A673 (cell line): ENCODE measurements around the gene MIF. TPM values are rescaled to one million over a fixed set of nuclear protein-coding genes. Genes with fewer than 3 reads are reported as not detected.

ENCODE experiments used
- BruUV-seq: library from RNA; stranded (reverse); fragments of 400-500 nt; replicated peaks from 2 replicates; lab custom pipeline; 2021; lab: Mats Ljungman, UMichigan
- CTCF ChIA-PET: fragments of 300-600 bp; sonication (Branson Sonifier 250); formaldehyde crosslinking; loops from one replicate; lab custom pipeline; 2022; ENCODE audit warnings: antibody characterized with exemption; lab: Charles Lee
- POLR2A ChIA-PET: fragments of 300-600 bp; sonication (Branson Sonifier 250); formaldehyde crosslinking; loops from one replicate; lab custom pipeline; 2022; ENCODE audit warnings: antibody characterized with exemption; ENCODE audit not compliant: low non-redundant PET; lab: Charles Lee
- DNase-seq: peaks from one replicate; pipeline ENCODE4 v3.0.0-alpha.2; 2015; ENCODE audit warnings: low spot score
- H3K27ac ChIP-seq: fragments of 200-600 bp; sonication (generic); 2 replicates; pipeline ENCODE4 v1.5.1; 2016; ENCODE audit warnings: mixed run types, low read depth, mild to moderate bottlenecking, mixed read lengths, antibody characterized with exemption, low read length; ENCODE audit not compliant: poor library complexity, severe bottlenecking
- H3K27me3 ChIP-seq: fragments of 200-600 bp; sonication (generic); replicated peaks from 2 replicates; pipeline ENCODE4 v1.6.1; 2017; ENCODE audit warnings: mixed run types, low read depth, mild to moderate bottlenecking, mixed read lengths, antibody characterized with exemption, low read length; ENCODE audit not compliant: insufficient read depth, poor library complexity
- H3K36me3 ChIP-seq: fragments of 200-600 bp; sonication (generic); 2 replicates; pipeline ENCODE4 v1.6.1; 2016; ENCODE audit warnings: mixed run types, mild to moderate bottlenecking, mixed read lengths, antibody characterized with exemption, low read length; ENCODE audit not compliant: insufficient read depth, poor library complexity, severe bottlenecking
- H3K4me1 ChIP-seq: fragments of 200-600 bp; sonication (generic); 2 replicates; pipeline ENCODE4 v1.6.1; 2017; ENCODE audit warnings: mixed run types, mild to moderate bottlenecking, mixed read lengths, antibody characterized with exemption, low read length; ENCODE audit not compliant: insufficient read depth, poor library complexity, severe bottlenecking
- H3K4me3 ChIP-seq: fragments of 200-600 bp; sonication (generic); 2 replicates; pipeline ENCODE4 v1.5.1; 2016; ENCODE audit warnings: low read depth, mixed run types, mild to moderate bottlenecking, mixed read lengths, low read length; ENCODE audit not compliant: poor library complexity, severe bottlenecking
- H3K9me3 ChIP-seq: fragments of 200-600 bp; sonication (generic); 2 replicates; pipeline ENCODE4 v1.6.1; 2016; ENCODE audit warnings: mixed run types, low read depth, mild to moderate bottlenecking, mixed read lengths, antibody characterized with exemption, low read length; ENCODE audit not compliant: poor library complexity, severe bottlenecking
- CTCF ChIP-seq: fragments of 300-800, 200-600 bp; sonication (generic); conservative IDR thresholded peaks from 2 replicates; pipeline ENCODE4 v1.5.1; 2017; ENCODE audit warnings: low read depth, mild to moderate bottlenecking, antibody characterized with exemption, low read length, moderate library complexity, mixed read lengths
- EZH2 ChIP-seq: fragments of 200-600 bp; sonication (generic); IDR thresholded peaks from 2 replicates; pipeline ENCODE4 v1.6.1; 2017; ENCODE audit warnings: borderline replicate concordance, low read depth, mild to moderate bottlenecking, mixed read lengths, antibody characterized with exemption, low read length; ENCODE audit not compliant: poor library complexity, severe bottlenecking
- intact Hi-C: fragments of 100-400 bp; cut with micrococcal nuclease; formaldehyde crosslinking; loops from one replicate; pipeline ENCODE4 v1.10.0; 2022; ENCODE audit not compliant: unreplicated experiment
- total RNA-seq: library from RNA; stranded (reverse); gene quantifications from 2 replicates; pipeline ENCODE4 v1.2.3, GENCODE V29; 2021

The MIF gene
- total RNA-seq, 1 experiment from 2014 or later: 802 TPM

- H3K4me3 ChIP-seq: no peak overlapping the region
- ChIA-PET POLR2A (interaction anchor here (0.6 kb wide), 1 partner anchor 91 kb away, joined by 3 read pairs; no protein-coding TSS in a partner anchor), CTCF (no interaction called here)
- peak overlapping the region; percentile 23 for H3K27ac ChIP-seq
- BruUV-seq: no TSS peak
- no peak for TF ChIP-seq CTCF
- TF ChIP-seq EZH2: no peak
- intact Hi-C loops: no loop called here
- H3K36me3 ChIP-seq: peaks cover 44% of the 10 kb centered on the region
- peaks cover 12% of the 10 kb centered on the region for H3K9me3 ChIP-seq
- H3K4me1 ChIP-seq: no peaks in the 10 kb centered on the region
- H3K27me3 ChIP-seq: no peaks in the 10 kb centered on the region
- no peak for DNase-seq
Measured at GRCh38 chr22:23922921-23923320, 28.7 kb downstream of the MIF start.

DNA sequence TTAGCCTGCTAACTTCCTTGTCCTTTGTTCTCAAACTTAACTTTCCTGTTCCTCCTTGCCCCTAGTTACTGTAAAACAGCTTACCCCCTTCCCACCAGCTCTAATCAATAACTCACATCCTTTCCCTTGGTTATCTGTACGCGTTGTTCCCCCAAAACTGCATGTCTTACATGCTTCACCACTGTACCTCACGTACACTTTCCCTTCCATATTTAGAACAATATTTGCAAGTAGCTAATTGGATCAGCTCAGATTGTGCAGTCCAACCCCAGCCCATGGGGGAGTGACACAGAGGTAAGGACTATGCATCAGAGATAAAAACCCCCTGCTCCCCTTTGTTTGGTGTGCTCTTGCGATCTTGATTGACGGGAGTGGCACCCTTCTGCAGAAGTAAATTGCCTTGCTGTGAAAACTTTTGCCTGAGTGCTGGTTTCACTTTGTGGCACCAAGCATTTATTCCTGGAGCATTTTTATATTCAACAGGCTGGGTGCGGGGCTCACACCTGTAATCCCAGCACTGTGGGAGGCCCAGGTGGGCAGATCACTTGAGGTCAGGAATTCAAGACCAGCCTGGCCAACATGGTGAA, 30.9 kb downstream of the MIF start:
- BruUV-seq: no TSS peak
- Histone ChIP-seq H3K9me3 (peaks cover 12% of the 10 kb centered on the region), H3K27ac (no peak overlapping the region), H3K4me3 (no peak overlapping the region), H3K4me1 (no peaks in the 10 kb centered on the region), H3K36me3 (peaks cover 50% of the 10 kb centered on the region), H3K27me3 (no peaks in the 10 kb centered on the region)
- no peak for TF ChIP-seq EZH2
- TF ChIP-seq CTCF: no peak
- no peak for DNase-seq
- ChIA-PET CTCF (no interaction called here), POLR2A (no interaction called here)
- intact Hi-C loops: no loop called here

DNA sequence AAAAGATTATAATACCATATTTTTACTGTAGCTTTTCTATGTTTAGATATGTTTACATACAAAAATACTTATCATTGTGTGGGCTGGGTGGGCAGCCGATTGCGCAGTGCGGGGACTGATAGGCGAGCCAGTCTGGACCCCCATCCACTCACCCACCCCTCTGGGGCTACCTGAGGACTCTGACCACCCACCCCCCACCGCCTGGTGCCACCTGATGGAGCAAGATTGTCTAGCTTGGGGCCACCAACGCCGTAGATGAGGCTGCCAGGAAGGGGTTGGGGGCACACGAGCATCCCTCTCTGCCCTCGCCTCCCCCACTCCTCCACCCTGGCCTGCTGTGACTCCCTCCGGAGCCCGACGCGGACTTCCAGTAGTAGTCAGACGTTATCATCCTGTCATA, 32.4 kb downstream of the MIF start:
- ChIA-PET POLR2A (no interaction called here), CTCF (no interaction called here)
- TF ChIP-seq EZH2: no peak
- TF ChIP-seq CTCF: no peak
- no peaks in the 10 kb centered on the region for H3K4me1 ChIP-seq
- H3K27me3 ChIP-seq: no peaks in the 10 kb centered on the region
- no TSS peak for BruUV-seq
- intact Hi-C loops: no loop called here
- H3K27ac ChIP-seq: no peak overlapping the region
- peaks cover 12% of the 10 kb centered on the region for H3K9me3 ChIP-seq
- no peak overlapping the region for H3K4me3 ChIP-seq
- no peak for DNase-seq
- peaks cover 45% of the 10 kb centered on the region for H3K36me3 ChIP-seq
